Adrenal gland (tissue), 5 donors: Measurements from ENCODE around the gene GMEB2.

Experiments
- CTCF ChIP-seq, 6 experiments: fragments of 450-650 bp in 4 of 6; fragments of 200-600 bp in 2 of 6; sonication (generic) in 1 of 6; IDR thresholded peaks; 1 replicate in 5 of 6; 2 replicates in 1 of 6; pipeline versions ENCODE4 v1.5.1 to v1.8.0; 2016 to 2021; ENCODE audit warnings: antibody characterized with exemption in 6 of 6, mild to moderate bottlenecking in 2 of 6, moderate library complexity in 1 of 6
- POLR2A ChIP-seq, 2 donors: fragments of 450-650 bp; IDR thresholded peaks; one replicate each; pipeline ENCODE4 v1.6.1; 2017; ENCODE audit warnings: antibody characterized with exemption in 2 of 2, mild to moderate bottlenecking in 2 of 2, moderate library complexity in 1 of 2
- donor health status: DM: no; HTN: no; CAD: no.

GRCh38 chr20:63658749-63659187 is 31.9 kb upstream of the GMEB2 start:
- no peak for TF ChIP-seq CTCF (IDR thresholded peaks at IDR 0.05)
- TF ChIP-seq POLR2A (IDR thresholded peaks at IDR 0.05) = no peak
